ENCODE data around the gene THEMIS2.

The THEMIS2 gene

GRCh38 chr1:27885621-27886352 is 13.4 kb downstream of the THEMIS2 start:
- no peak for DNase-seq (ENCODE audit: low read depth in 2 of 2)

- no peak for DNase-seq (ENCODE audit: low read depth in 2 of 2)
These were observed 14.0 kb downstream of the THEMIS2 start for GRCh38 chr1:27886353-27886679.

GRCh38 chr1:27886744-27887143 is 14.4 kb downstream of the THEMIS2 start:
- DNase-seq (ENCODE audit: low read depth in 2 of 2): no peak

GRCh38 chr1:27887215-27888021 is 15.1 kb downstream of the THEMIS2 start:
- DNase-seq (ENCODE audit: low read depth in 2 of 2): no peak

GRCh38 chr1:27889506-27889905 is 17.2 kb downstream of the THEMIS2 start:
- DNase-seq (ENCODE audit: low read depth in 2 of 2): no peak

GRCh38 chr1:27891196-27891889 is 19.0 kb downstream of the THEMIS2 start:
- no peak for DNase-seq (ENCODE audit: low read depth in 2 of 2)

GRCh38 chr1:27894521-27894920 is 22.2 kb downstream of the THEMIS2 start:
- DNase-seq (ENCODE audit: low read depth in 2 of 2): no peak

- DNase-seq (ENCODE audit: low read depth in 2 of 2): no peak
These were observed 34.4 kb downstream of the THEMIS2 start for GRCh38 chr1:27906759-27907158.

- no peak for DNase-seq (ENCODE audit: low read depth in 2 of 2)
These were observed 40.1 kb downstream of the THEMIS2 start for GRCh38 chr1:27912429-27912828.

GRCh38 chr1:27915082-27915575 is 42.8 kb downstream of the THEMIS2 start:
- no peak for DNase-seq (ENCODE audit: low read depth in 2 of 2)

- no peak for DNase-seq (ENCODE audit: low read depth in 2 of 2)
These were observed 49.9 kb downstream of the THEMIS2 start for GRCh38 chr1:27922272-27922671.

GRCh38 chr1:27928216-27928954 is 56.0 kb downstream of the THEMIS2 start:
- no peak for DNase-seq (ENCODE audit: low read depth in 2 of 2)

GRCh38 chr1:27931184-27931583 is 58.8 kb downstream of the THEMIS2 start:
- DNase-seq (ENCODE audit: low read depth in 2 of 2): no peak

GRCh38 chr1:27931759-27932158 is 59.4 kb downstream of the THEMIS2 start:
- no peak for DNase-seq (ENCODE audit: low read depth in 2 of 2)

GRCh38 chr1:27934818-27935549 is 62.6 kb downstream of the THEMIS2 start, which contains the start of gene SMPDL3B:
SMPDL3B (plus strand) TSS chr1:27935000; CDS start chr1:27935184, 184 bp downstream.
- DNase-seq (ENCODE audit: low read depth in 2 of 2): no peak

- no peak for DNase-seq (ENCODE audit: low read depth in 2 of 2)
These were observed 63.4 kb downstream of the THEMIS2 start for GRCh38 chr1:27935721-27936120.

Measured in fibroblast of skin of left biceps (primary cell).